HG02938 (cell line): Measurements from ENCODE around the gene TRMT112.
A peak's percentile ranks its signal among the peaks of the same experiment; 100 is the strongest.

Experiments used
- ATAC-seq: cut with Tn5 transposase; IDR thresholded peaks from one replicate; pipeline ENCODE4 v1.9.1; 2021; ENCODE audit warnings: mild to moderate bottlenecking, moderate library complexity; ENCODE audit not compliant: unreplicated experiment

Gene TRMT112

GRCh38 chr11:64276653-64277431 lies 40.5 kb downstream of the TRMT112 start:
- ATAC-seq, result no peak

GRCh38 chr11:64275841-64276240 lies 41.5 kb downstream of the TRMT112 start:
- ATAC-seq, result no peak

- ATAC-seq, result no peak
These were observed 42.1 kb downstream of the TRMT112 start for GRCh38 chr11:64275031-64275800.

- peak; percentile 67 for ATAC-seq
These were observed 47.7 kb downstream of the TRMT112 start for GRCh38 chr11:64269540-64270220.

GRCh38 chr11:64268893-64269539 lies 48.3 kb downstream of the TRMT112 start:
- peak; percentile 9 for ATAC-seq

GRCh38 chr11:64268025-64268892 lies 49.1 kb downstream of the TRMT112 start:
- no peak for ATAC-seq

GRCh38 chr11:64267207-64267945 lies 50.0 kb downstream of the TRMT112 start:
- ATAC-seq, result no peak
